ENCODE results near the gene TUBB6. TPM values are rescaled to one million over a fixed set of nuclear protein-coding genes. Genes with fewer than 3 reads are reported as not detected.

TUBB6 gene
- total RNA-seq, 1 donor, result 312 TPM

GRCh38 chr18:12326711-12327460 lies 18.8 kb downstream of the TUBB6 start:
- no peaks in the 10 kb centered on the region for H3K27me3 ChIP-seq (ENCODE audit: insufficient read depth, low read length)
- H3K9me3 ChIP-seq (ENCODE audit: low read depth, low read length), result no peaks in the 10 kb centered on the region
- no peak overlapping the region for H2AFZ ChIP-seq (ENCODE audit: low read length)
- H3K4me1 ChIP-seq (ENCODE audit: insufficient read depth, low read length), result peaks cover 3% of the 10 kb centered on the region
- H3K27ac ChIP-seq (ENCODE audit: low read depth, low read length), result peak overlapping the region; percentile 51
- TF ChIP-seq CTCF (IDR thresholded peaks at IDR 0.05; ENCODE audit: extremely low read depth, low read depth, low read length), result no peak
- H3K36me3 ChIP-seq (ENCODE audit: insufficient read depth, low read length), result peaks cover 77% of the 10 kb centered on the region
- no peak for DNase-seq (ENCODE audit: insufficient read length, low spot score, missing footprints)
- peaks cover 51% of the 10 kb centered on the region for H4K20me1 ChIP-seq (ENCODE audit: insufficient read depth, low read length)
- H3K4me3 ChIP-seq (ENCODE audit: insufficient read depth, low read length), result no peak overlapping the region
- H3K4me2 ChIP-seq (ENCODE audit: insufficient read depth, low read length), result no peak overlapping the region
- peaks cover 43% of the 10 kb centered on the region for H3K79me2 ChIP-seq (ENCODE audit: insufficient read depth, low read length)

- Histone ChIP-seq H3K27ac (ENCODE audit: low read depth, low read length) (peak overlapping the region; percentile 51), H3K36me3 (ENCODE audit: insufficient read depth, low read length) (peaks cover 70% of the 10 kb centered on the region), H4K20me1 (ENCODE audit: insufficient read depth, low read length) (peaks cover 46% of the 10 kb centered on the region), H3K79me2 (ENCODE audit: insufficient read depth, low read length) (peaks cover 36% of the 10 kb centered on the region), H3K9me3 (ENCODE audit: low read depth, low read length) (no peaks in the 10 kb centered on the region), H3K4me3 (ENCODE audit: insufficient read depth, low read length) (no peak overlapping the region), H3K4me2 (ENCODE audit: insufficient read depth, low read length) (no peak overlapping the region), H3K27me3 (ENCODE audit: insufficient read depth, low read length) (no peaks in the 10 kb centered on the region), H2AFZ (ENCODE audit: low read length) (no peak overlapping the region), H3K4me1 (ENCODE audit: insufficient read depth, low read length) (peaks cover 3% of the 10 kb centered on the region)
- peak; percentile 97 for TF ChIP-seq CTCF (IDR thresholded peaks at IDR 0.05; ENCODE audit: extremely low read depth, low read depth, low read length)
- peak; percentile 95 for DNase-seq (ENCODE audit: insufficient read length, low spot score, missing footprints)
These were observed 19.6 kb downstream of the TUBB6 start for GRCh38 chr18:12327510-12328178.

GRCh38 chr18:12328179-12328823 lies 20.3 kb downstream of the TUBB6 start:
- TF ChIP-seq CTCF (IDR thresholded peaks at IDR 0.05; ENCODE audit: extremely low read depth, low read depth, low read length), result peak; percentile 1
- Histone ChIP-seq H3K4me2 (ENCODE audit: insufficient read depth, low read length) (no peak overlapping the region), H2AFZ (ENCODE audit: low read length) (no peak overlapping the region), H3K79me2 (ENCODE audit: insufficient read depth, low read length) (peaks cover 30% of the 10 kb centered on the region), H3K27ac (ENCODE audit: low read depth, low read length) (no peak overlapping the region), H3K4me3 (ENCODE audit: insufficient read depth, low read length) (no peak overlapping the region), H3K4me1 (ENCODE audit: insufficient read depth, low read length) (peaks cover 3% of the 10 kb centered on the region), H3K27me3 (ENCODE audit: insufficient read depth, low read length) (no peaks in the 10 kb centered on the region), H3K36me3 (ENCODE audit: insufficient read depth, low read length) (peaks cover 63% of the 10 kb centered on the region), H4K20me1 (ENCODE audit: insufficient read depth, low read length) (peaks cover 45% of the 10 kb centered on the region), H3K9me3 (ENCODE audit: low read depth, low read length) (no peaks in the 10 kb centered on the region)
- no peak for DNase-seq (ENCODE audit: insufficient read length, low spot score, missing footprints)

Measured in osteoblast (primary cell).